ENCODE data around the gene ALCAM.

Gene ALCAM

DNA sequence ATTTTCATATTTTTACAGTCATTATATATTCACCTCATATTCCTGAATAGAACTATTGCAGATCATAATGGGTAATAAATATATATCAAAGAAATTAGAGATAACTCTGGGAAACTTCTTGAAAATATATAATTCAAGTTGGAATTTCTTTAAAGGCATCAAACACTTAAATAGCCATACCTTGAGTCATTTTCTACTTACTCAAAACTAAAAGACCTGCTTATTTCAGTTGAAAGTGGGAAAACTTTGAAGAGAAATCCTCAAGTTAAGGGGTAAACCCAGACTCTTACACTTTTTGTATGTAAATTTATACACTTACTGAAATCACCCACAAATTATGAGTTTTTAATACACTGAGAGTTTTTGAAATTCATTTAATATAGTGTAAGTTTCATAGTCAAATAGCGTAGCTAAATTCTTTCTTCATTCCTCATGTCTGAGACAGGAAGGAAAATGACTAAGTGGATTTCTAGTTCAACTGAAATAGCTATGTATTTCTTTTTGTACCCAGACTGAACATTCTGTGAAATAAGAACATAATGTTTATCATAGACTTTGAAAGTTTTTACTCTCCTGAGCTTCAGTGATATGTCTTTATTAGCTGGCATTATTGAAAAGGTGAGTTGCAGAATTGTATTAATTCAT is 4.6 kb upstream of the ALCAM start:
- peak; percentile 67 for DNase-seq (ENCODE audit: low read depth)
- TF ChIP-seq, protein P1, sequence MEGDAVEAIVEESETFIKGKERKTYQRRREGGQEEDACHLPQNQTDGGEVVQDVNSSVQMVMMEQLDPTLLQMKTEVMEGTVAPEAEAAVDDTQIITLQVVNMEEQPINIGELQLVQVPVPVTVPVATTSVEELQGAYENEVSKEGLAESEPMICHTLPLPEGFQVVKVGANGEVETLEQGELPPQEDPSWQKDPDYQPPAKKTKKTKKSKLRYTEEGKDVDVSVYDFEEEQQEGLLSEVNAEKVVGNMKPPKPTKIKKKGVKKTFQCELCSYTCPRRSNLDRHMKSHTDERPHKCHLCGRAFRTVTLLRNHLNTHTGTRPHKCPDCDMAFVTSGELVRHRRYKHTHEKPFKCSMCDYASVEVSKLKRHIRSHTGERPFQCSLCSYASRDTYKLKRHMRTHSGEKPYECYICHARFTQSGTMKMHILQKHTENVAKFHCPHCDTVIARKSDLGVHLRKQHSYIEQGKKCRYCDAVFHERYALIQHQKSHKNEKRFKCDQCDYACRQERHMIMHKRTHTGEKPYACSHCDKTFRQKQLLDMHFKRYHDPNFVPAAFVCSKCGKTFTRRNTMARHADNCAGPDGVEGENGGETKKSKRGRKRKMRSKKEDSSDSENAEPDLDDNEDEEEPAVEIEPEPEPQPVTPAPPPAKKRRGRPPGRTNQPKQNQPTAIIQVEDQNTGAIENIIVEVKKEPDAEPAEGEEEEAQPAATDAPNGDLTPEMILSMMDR (conservative IDR thresholded peaks at IDR 0.05; ENCODE audit: control insufficient read depth, insufficient read depth, low read depth, low read length) = no peak
- no peak overlapping the region for H3K4me3 ChIP-seq (ENCODE audit: control insufficient read depth, low read depth, low read length)

- DNase-seq (ENCODE audit: low read depth) = peak; percentile 62
- H3K4me3 ChIP-seq (ENCODE audit: control insufficient read depth, low read depth, low read length) = no peak overlapping the region
- TF ChIP-seq, protein P1 (conservative IDR thresholded peaks at IDR 0.05; ENCODE audit: control insufficient read depth, insufficient read depth, low read depth, low read length) = no peak
Observed at GRCh38 chr3:105364128-105364527, 2.6 kb upstream of the ALCAM start.

GRCh38 chr3:105365081-105365390 is 1.7 kb upstream of the ALCAM start:
- TF ChIP-seq, protein P1 (conservative IDR thresholded peaks at IDR 0.05; ENCODE audit: control insufficient read depth, insufficient read depth, low read depth, low read length) = no peak
- peak overlapping the region; percentile 67 for H3K4me3 ChIP-seq (ENCODE audit: control insufficient read depth, low read depth, low read length)
- no peak for DNase-seq (ENCODE audit: low read depth)

GRCh38 chr3:105365391-105366325 is 1.1 kb upstream of the ALCAM start:
- TF ChIP-seq, protein P1 (conservative IDR thresholded peaks at IDR 0.05; ENCODE audit: control insufficient read depth, insufficient read depth, low read depth, low read length) = no peak
- peak overlapping the region; percentile 67 for H3K4me3 ChIP-seq (ENCODE audit: control insufficient read depth, low read depth, low read length)
- peak; percentile 77 for DNase-seq (ENCODE audit: low read depth)

DNA sequence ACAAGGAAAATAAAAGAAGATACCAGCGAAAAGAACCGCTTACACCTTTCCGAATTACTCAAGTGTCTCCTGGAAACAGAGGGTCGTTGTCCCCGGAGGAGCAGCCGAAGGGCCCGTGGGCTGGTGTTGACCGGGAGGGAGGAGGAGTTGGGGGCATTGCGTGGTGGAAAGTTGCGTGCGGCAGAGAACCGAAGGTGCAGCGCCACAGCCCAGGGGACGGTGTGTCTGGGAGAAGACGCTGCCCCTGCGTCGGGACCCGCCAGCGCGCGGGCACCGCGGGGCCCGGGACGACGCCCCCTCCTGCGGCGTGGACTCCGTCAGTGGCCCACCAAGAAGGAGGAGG is 325 bp downstream of the ALCAM start:
- peak overlapping the region; percentile 89 for H3K4me3 ChIP-seq (ENCODE audit: control insufficient read depth, low read depth, low read length)
- no peak for DNase-seq (ENCODE audit: low read depth)
- TF ChIP-seq, protein P1 (conservative IDR thresholded peaks at IDR 0.05; ENCODE audit: control insufficient read depth, insufficient read depth, low read depth, low read length) = no peak

GRCh38 chr3:105367406-105368213 is 901 bp downstream of the ALCAM start:
- H3K4me3 ChIP-seq (ENCODE audit: control insufficient read depth, low read depth, low read length) = peak overlapping the region; percentile 89
- TF ChIP-seq, protein P1 (conservative IDR thresholded peaks at IDR 0.05; ENCODE audit: control insufficient read depth, insufficient read depth, low read depth, low read length) = no peak
- DNase-seq (ENCODE audit: low read depth) = peak; percentile 65
